HEK293 (cell line): ENCODE measurements around the gene ADCY1.

ENCODE experiments used
- CTCF ChIA-PET: fragments of 350-600 bp; formaldehyde crosslinking; extraction: SDS; loops from one replicate; lab custom pipeline; 2021; ENCODE audit warnings: antibody characterized with exemption; lab: Yijun Ruan, JAX
- POLR2A ChIA-PET: fragments of 300-600 bp; formaldehyde crosslinking; extraction: SDS; loops from one replicate; lab custom pipeline; 2020; ENCODE audit warnings: antibody characterized with exemption, inconsistent platforms; lab: Yijun Ruan, JAX
- H3K27ac ChIP-seq: fragments of 200-500 bp; sonication (Bioruptor generic); 2 replicates; pipeline ENCODE4 v1.5.1; 2014; ENCODE audit warnings: low read depth, low read length, control low read depth, inconsistent platforms; ENCODE audit errors: extremely low read depth
- H3K36me3 ChIP-seq, 2 experiments: fragments of 200-500 bp in 1 of 2; sonication (Bioruptor generic) in 1 of 2; 1 replicate in 1 of 2; 2 replicates in 1 of 2; pipeline ENCODE4 v1.5.1; 2014 to 2017; ENCODE audit warnings: inconsistent platforms in 2 of 2, low read length in 2 of 2; ENCODE audit not compliant: control insufficient read depth in 2 of 2, insufficient read depth in 1 of 2
- H3K4me1 ChIP-seq: fragments of 200-500 bp; sonication (Bioruptor generic); 2 replicates; pipeline ENCODE4 v1.5.1; 2014; ENCODE audit warnings: mild to moderate bottlenecking, low read length, inconsistent platforms; ENCODE audit not compliant: control insufficient read depth, insufficient read depth
- H3K4me3 ChIP-seq: 2 replicates; pipeline ENCODE4 v1.5.1; 2011; ENCODE audit warnings: low read depth, mild to moderate bottlenecking, control low read depth, low read length, moderate library complexity
- H3K9me3 ChIP-seq: fragments of 200-500 bp; sonication (Bioruptor generic); 2 replicates; pipeline ENCODE4 v1.5.1; 2014; ENCODE audit warnings: low read depth, low read length, inconsistent platforms; ENCODE audit not compliant: control insufficient read depth, insufficient read depth
- BCL6B ChIP-seq: fragments of 450-650 bp; formaldehyde crosslinking; IDR thresholded peaks from 2 replicates; pipeline ENCODE4 v1.5.1; 2017; ENCODE audit warnings: missing biosample characterization, missing genetic modification characterization
- GLIS1 ChIP-seq: fragments of 450-650 bp; formaldehyde crosslinking; IDR thresholded peaks from 2 replicates; pipeline ENCODE4 v1.5.1; 2016; ENCODE audit warnings: missing biosample characterization, missing genetic modification characterization
- MEIS1 ChIP-seq: sonication (generic); formaldehyde crosslinking; IDR thresholded peaks from 2 replicates; pipeline ENCODE4 v1.8.1; 2022; ENCODE audit warnings: missing genetic modification reagents, mild to moderate bottlenecking, borderline replicate concordance
- SP3 ChIP-seq: fragments of 450-650 bp; formaldehyde crosslinking; IDR thresholded peaks from 2 replicates; pipeline ENCODE4 v1.5.1; 2016; ENCODE audit warnings: missing biosample characterization, missing genetic modification characterization
- YY1 ChIP-seq: fragments of 450-650 bp; formaldehyde crosslinking; IDR thresholded peaks from 2 replicates; pipeline ENCODE4 v1.5.1; 2018; ENCODE audit warnings: missing biosample characterization, missing genetic modification characterization
- ZBTB7A ChIP-seq: fragments of 450-650 bp; formaldehyde crosslinking; IDR thresholded peaks from 2 replicates; pipeline ENCODE4 v1.5.1; 2016; ENCODE audit warnings: low read depth, missing biosample characterization, missing genetic modification characterization
- ZFP3 ChIP-seq: fragments of 450-650 bp; formaldehyde crosslinking; IDR thresholded peaks from 2 replicates; pipeline ENCODE4 v1.5.1; 2016; ENCODE audit warnings: low read depth, missing biosample characterization, missing genetic modification characterization
- ZNF26 ChIP-seq: fragments of 450-650 bp; formaldehyde crosslinking; IDR thresholded peaks from 2 replicates; pipeline ENCODE4 v1.5.1; 2016; ENCODE audit warnings: missing biosample characterization, missing genetic modification characterization
- ZNF311 ChIP-seq: fragments of 450-650 bp; formaldehyde crosslinking; IDR thresholded peaks from 2 replicates; pipeline ENCODE4 v1.5.1; 2017; ENCODE audit warnings: missing biosample characterization, missing genetic modification characterization, borderline replicate concordance
- ZNF433 ChIP-seq: fragments of 450-650 bp; formaldehyde crosslinking; IDR thresholded peaks from 2 replicates; pipeline ENCODE4 v1.5.1; 2016; ENCODE audit warnings: missing biosample characterization, missing genetic modification characterization, low read depth
- ZNF514 ChIP-seq: fragments of 450-650 bp; formaldehyde crosslinking; IDR thresholded peaks from 2 replicates; pipeline ENCODE4 v1.5.1; 2016; ENCODE audit warnings: missing biosample characterization, missing genetic modification characterization
- ZNF529 ChIP-seq: fragments of 450-650 bp; formaldehyde crosslinking; IDR thresholded peaks from 2 replicates; pipeline ENCODE4 v1.5.1; 2017; ENCODE audit warnings: missing genetic modification characterization, missing biosample characterization; ENCODE audit not compliant: insufficient replicate concordance
- ZNF658 ChIP-seq: fragments of 450-650 bp; formaldehyde crosslinking; IDR thresholded peaks from 2 replicates; pipeline ENCODE4; 2016; ENCODE audit warnings: missing biosample characterization, missing genetic modification characterization
- ZNF670 ChIP-seq: fragments of 450-650 bp; formaldehyde crosslinking; IDR thresholded peaks from 2 replicates; pipeline ENCODE4 v1.5.1; 2016; ENCODE audit warnings: missing biosample characterization, missing genetic modification characterization, low read depth
- ZNF837 ChIP-seq: fragments of 450-650 bp; formaldehyde crosslinking; IDR thresholded peaks from 2 replicates; pipeline ENCODE4 v1.5.1; 2016; ENCODE audit warnings: missing biosample characterization, missing genetic modification characterization

Gene ADCY1

GRCh38 chr7:45646207-45646821, 72.1 kb downstream of the ADCY1 start:
- Histone ChIP-seq H3K4me3 (no peak overlapping the region), H3K36me3 (peaks cover 0 to 4% of the 10 kb centered on the region in 2 experiments; a peak in 1 of 3 replicates), H3K27ac (no peak overlapping the region), H3K9me3 (no peaks in the 10 kb centered on the region), H3K4me1 (no peaks in the 10 kb centered on the region)
- POLR2A ChIA-PET = no interaction called here
- no peak for TF ChIP-seq ZNF658 (tag by site-specific recombination)
- no peak for TF ChIP-seq ZNF311
- TF ChIP-seq ZNF514 (tag by site-specific recombination) = no peak
- no peak for TF ChIP-seq ZNF670
- no peak for TF ChIP-seq BCL6B (tag by site-specific recombination)
- no peak for TF ChIP-seq SP3 (tag by site-specific recombination)
- TF ChIP-seq ZNF433 = no peak
- no peak for TF ChIP-seq GLIS1 (tag by site-specific recombination)
- no peak for TF ChIP-seq ZNF26 (tag by site-specific recombination)
- TF ChIP-seq, all 188 proteins: peak for 0
- CTCF ChIA-PET = no interaction called here

- peaks cover 0 to 4% of the 10 kb centered on the region in 2 experiments; a peak in 1 of 3 replicates for H3K36me3 ChIP-seq
- no peak overlapping the region for H3K27ac ChIP-seq
- no peaks in the 10 kb centered on the region for H3K9me3 ChIP-seq
- no peaks in the 10 kb centered on the region for H3K4me1 ChIP-seq
- TF ChIP-seq MEIS1 (CRISPR knock-in tag) (no peak), ZNF529 (tag by site-specific recombination) (no peak), YY1 (tag by site-specific recombination) (no peak), ZFP3 (tag by site-specific recombination) (no peak), ZNF837 (no peak)
- H3K4me3 ChIP-seq = no peak overlapping the region
- CTCF ChIA-PET = interaction anchor here (0.6 kb wide), 1 partner anchor 19 kb away, joined by 3 read pairs; no protein-coding TSS in a partner anchor
- POLR2A ChIA-PET = no interaction called here
Observed at GRCh38 chr7:45646996-45647825, 73.0 kb downstream of the ADCY1 start.

GRCh38 chr7:45647967-45648670, 74.0 kb downstream of the ADCY1 start:
- TF ChIP-seq BCL6B (tag by site-specific recombination) (no peak), ZBTB7A (tag by site-specific recombination) (no peak), ZNF837 (no peak)
- no peaks in the 10 kb centered on the region for H3K9me3 ChIP-seq
- H3K36me3 ChIP-seq = peaks cover 0 to 4% of the 10 kb centered on the region in 2 experiments; a peak in 1 of 3 replicates
- CTCF ChIA-PET = interaction anchor here (0.6 kb wide), 1 partner anchor 20 kb away, joined by 3 read pairs; no protein-coding TSS in a partner anchor
- H3K4me3 ChIP-seq = no peak overlapping the region
- POLR2A ChIA-PET = no interaction called here
- no peak overlapping the region for H3K27ac ChIP-seq
- H3K4me1 ChIP-seq = no peaks in the 10 kb centered on the region
